Tibial artery (tissue), 4 donors: Measurements from ENCODE around the gene DENND6B.

Source experiments
- DNase-seq, 2 donors: peaks; one replicate each; pipeline ENCODE4 v3.0.0-alpha.2; 2019
- H3K27ac ChIP-seq, 2 donors: fragments of 200-600 bp; sonication (generic) in 1 of 2; 1 replicate in 1 of 2; 2 replicates in 1 of 2; pipeline ENCODE4 v1.5.1; 2018 to 2019; ENCODE audit warnings: mild to moderate bottlenecking in 1 of 2
- H3K27me3 ChIP-seq, 2 donors: fragments of 200-600 bp; sonication (generic) in 1 of 2; one replicate each; pipeline versions ENCODE4 v1.5.1 to v1.6.0; 2016 to 2019
- H3K36me3 ChIP-seq, 3 donors: fragments of 200-600 bp; sonication (generic) in 2 of 3; one replicate each; pipeline ENCODE4 v1.5.1; 2016 to 2019; ENCODE audit warnings: mild to moderate bottlenecking in 2 of 3
- H3K4me1 ChIP-seq, 4 donors: fragments of 200-600 bp; sonication (generic) in 2 of 4; 1 replicate in 3 of 4; 2 replicates in 1 of 4; pipeline ENCODE4 v1.5.1; 2016 to 2019
- H3K4me3 ChIP-seq, 2 donors: fragments of 200-600 bp; sonication (generic) in 1 of 2; 1 replicate in 1 of 2; 2 replicates in 1 of 2; pipeline ENCODE4 v1.5.1; 2018 to 2019; ENCODE audit warnings: mild to moderate bottlenecking in 2 of 2
- H3K9me3 ChIP-seq, 3 donors: fragments of 200-600 bp; sonication (generic) in 1 of 3; one replicate each; pipeline ENCODE4 v1.5.1; 2016 to 2019
- CTCF ChIP-seq, 2 experiments: fragments of 200-600 bp in 1 of 2; fragments of 450-650 bp in 1 of 2; IDR thresholded peaks; one replicate each; pipeline ENCODE4 v1.5.1; 2017 to 2019; ENCODE audit warnings: antibody characterized with exemption in 2 of 2, mild to moderate bottlenecking in 1 of 2, moderate library complexity in 1 of 2
- intact Hi-C: fragments of 100-400 bp; cut with DNase I; formaldehyde crosslinking; loops from one replicate; pipeline ENCODE4 v1.15.0; 2023; ENCODE audit warnings: low total_unique reads

The DENND6B gene

GRCh38 chr22:50267591-50268390 lies 59.0 kb downstream of the DENND6B start:
- peaks cover 4 to 39% of the 10 kb centered on the region in 2 donors for H3K27me3 ChIP-seq
- H3K36me3 ChIP-seq, result no peaks in the 10 kb centered on the region
- H3K9me3 ChIP-seq, result no peaks in the 10 kb centered on the region
- peak overlapping the region; percentile 29 to 48 for H3K4me3 ChIP-seq
- DNase-seq, result peak in 1 of 2 donors; percentile 77
- intact Hi-C loops, result no loop called here
- peak in 1 of 2 experiments; percentile 23 for TF ChIP-seq CTCF (IDR thresholded peaks at IDR 0.05)
- H3K4me1 ChIP-seq, result peaks cover 0 to 54% (median 47%) of the 10 kb centered on the region in 4 donors
- H3K27ac ChIP-seq, result peak overlapping the region in 1 of 2 donors; percentile 10

- H3K4me3 ChIP-seq, result peak overlapping the region; percentile 29 to 48
- H3K27ac ChIP-seq, result no peak overlapping the region
- peaks cover 4 to 41% of the 10 kb centered on the region in 2 donors for H3K27me3 ChIP-seq
- H3K36me3 ChIP-seq, result no peaks in the 10 kb centered on the region
- H3K9me3 ChIP-seq, result no peaks in the 10 kb centered on the region
- DNase-seq, result no peak
- intact Hi-C loops, result no loop called here
- no peak for TF ChIP-seq CTCF (IDR thresholded peaks at IDR 0.05)
- H3K4me1 ChIP-seq, result peaks cover 0 to 57% (median 45%) of the 10 kb centered on the region in 4 donors
Measured at GRCh38 chr22:50266994-50267393, 59.8 kb downstream of the DENND6B start.

- Histone ChIP-seq H3K27me3 (peaks cover 0 to 47% of the 10 kb centered on the region in 2 donors), H3K27ac (no peak overlapping the region), H3K36me3 (no peaks in the 10 kb centered on the region), H3K4me1 (peaks cover 0 to 55% (median 39%) of the 10 kb centered on the region in 4 donors), H3K4me3 (no peak overlapping the region), H3K9me3 (no peaks in the 10 kb centered on the region)
- intact Hi-C loops, result no loop called here
- no peak for DNase-seq
- TF ChIP-seq CTCF (IDR thresholded peaks at IDR 0.05), result no peak
Measured at GRCh38 chr22:50264946-50265669, 61.7 kb downstream of the DENND6B start.

GRCh38 chr22:50264104-50264745 lies 62.6 kb downstream of the DENND6B start:
- Histone ChIP-seq H3K27me3 (peaks cover 0 to 55% of the 10 kb centered on the region in 2 donors), H3K9me3 (no peaks in the 10 kb centered on the region), H3K36me3 (no peaks in the 10 kb centered on the region), H3K27ac (no peak overlapping the region), H3K4me3 (no peak overlapping the region), H3K4me1 (peaks cover 0 to 47% (median 31%) of the 10 kb centered on the region in 4 donors)
- intact Hi-C loops, result no loop called here
- no peak for DNase-seq
- TF ChIP-seq CTCF (IDR thresholded peaks at IDR 0.05), result no peak

GRCh38 chr22:50262973-50263617 lies 63.7 kb downstream of the DENND6B start:
- DNase-seq, result no peak
- Histone ChIP-seq H3K9me3 (no peaks in the 10 kb centered on the region), H3K4me1 (peaks cover 0 to 35% (median 25%) of the 10 kb centered on the region in 4 donors), H3K4me3 (no peak overlapping the region), H3K36me3 (no peaks in the 10 kb centered on the region), H3K27me3 (peaks cover 0 to 67% of the 10 kb centered on the region in 2 donors), H3K27ac (no peak overlapping the region)
- intact Hi-C loops, result no loop called here
- TF ChIP-seq CTCF (IDR thresholded peaks at IDR 0.05), result no peak
